NCI-H460 (cell line): ENCODE results near the gene CLEC4F. TPM values are rescaled to one million over a fixed set of nuclear protein-coding genes. Genes with fewer than 3 reads are reported as not detected.
"Not testable (repeated sequence)": the region's sequence is repeated elsewhere in the genome, so short reads cannot be mapped to it uniquely, and the experiment has no call there.

ENCODE experiments used
- DNase-seq: peaks from one replicate; pipeline ENCODE4 v3.0.0-alpha.2; 2016; ENCODE audit warnings: low read depth; ENCODE audit errors: extremely low read depth
- total RNA-seq: library from RNA; depleted of rRNA; stranded (reverse); fragments of >200 nt; shearing (Covaris generic); gene quantifications from 2 replicates; pipeline ENCODE4 v1.2.3, GENCODE V29; 2014

Gene CLEC4F
- total RNA-seq, 1 experiment from 2014 or later: not detected

DNA sequence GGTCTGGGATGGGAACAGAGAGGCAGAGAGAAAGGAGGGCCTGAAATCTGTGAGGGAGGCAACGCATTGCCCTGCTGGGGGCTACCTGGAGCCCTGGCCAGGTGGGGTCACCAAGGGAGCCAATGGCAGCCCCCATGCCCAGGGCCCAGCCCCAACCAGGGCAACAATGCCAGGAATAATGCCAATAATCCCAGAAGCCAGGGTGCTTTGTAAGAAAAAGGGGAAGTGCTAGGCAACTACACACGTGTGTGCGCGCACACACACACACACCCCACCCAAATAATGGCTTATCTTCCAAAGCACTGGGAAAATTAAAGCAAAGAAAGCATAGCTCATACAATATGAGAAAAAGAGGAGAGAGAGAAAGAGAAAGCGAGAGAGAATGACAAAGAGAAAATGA, 7.0 kb upstream of the CLEC4F start:
- no peak for DNase-seq

GRCh38 chr2:70826696-70827350, 6.4 kb upstream of the CLEC4F start:
- no peak for DNase-seq

- no peak for DNase-seq
These were observed 2.9 kb upstream of the CLEC4F start for GRCh38 chr2:70823249-70823648.

DNA sequence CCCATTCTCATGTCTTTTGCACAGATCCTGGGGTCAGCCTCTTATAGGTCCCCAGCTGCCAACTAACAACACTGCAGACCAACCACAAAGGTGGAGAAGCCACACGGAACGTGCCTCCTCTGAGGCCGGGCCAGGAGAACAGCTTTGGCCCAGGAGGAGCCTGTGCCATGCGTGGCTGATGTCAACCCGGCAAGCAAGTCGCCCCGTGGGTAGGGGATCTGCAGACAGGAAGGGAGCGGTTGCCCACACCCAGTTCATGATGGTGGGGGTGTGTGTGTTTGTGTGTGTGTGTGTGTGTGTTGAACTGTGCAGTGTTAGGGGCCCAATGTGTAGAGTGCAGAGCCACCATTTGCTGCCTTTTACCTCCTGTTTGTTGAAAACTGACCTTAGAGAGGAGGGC, 2.4 kb upstream of the CLEC4F start:
- DNase-seq: no peak

GRCh38 chr2:70817284-70817954, 3.0 kb downstream of the CLEC4F start:
- DNase-seq: no peak

- DNase-seq: no peak
These were observed 3.7 kb downstream of the CLEC4F start for GRCh38 chr2:70816726-70817125.

DNA sequence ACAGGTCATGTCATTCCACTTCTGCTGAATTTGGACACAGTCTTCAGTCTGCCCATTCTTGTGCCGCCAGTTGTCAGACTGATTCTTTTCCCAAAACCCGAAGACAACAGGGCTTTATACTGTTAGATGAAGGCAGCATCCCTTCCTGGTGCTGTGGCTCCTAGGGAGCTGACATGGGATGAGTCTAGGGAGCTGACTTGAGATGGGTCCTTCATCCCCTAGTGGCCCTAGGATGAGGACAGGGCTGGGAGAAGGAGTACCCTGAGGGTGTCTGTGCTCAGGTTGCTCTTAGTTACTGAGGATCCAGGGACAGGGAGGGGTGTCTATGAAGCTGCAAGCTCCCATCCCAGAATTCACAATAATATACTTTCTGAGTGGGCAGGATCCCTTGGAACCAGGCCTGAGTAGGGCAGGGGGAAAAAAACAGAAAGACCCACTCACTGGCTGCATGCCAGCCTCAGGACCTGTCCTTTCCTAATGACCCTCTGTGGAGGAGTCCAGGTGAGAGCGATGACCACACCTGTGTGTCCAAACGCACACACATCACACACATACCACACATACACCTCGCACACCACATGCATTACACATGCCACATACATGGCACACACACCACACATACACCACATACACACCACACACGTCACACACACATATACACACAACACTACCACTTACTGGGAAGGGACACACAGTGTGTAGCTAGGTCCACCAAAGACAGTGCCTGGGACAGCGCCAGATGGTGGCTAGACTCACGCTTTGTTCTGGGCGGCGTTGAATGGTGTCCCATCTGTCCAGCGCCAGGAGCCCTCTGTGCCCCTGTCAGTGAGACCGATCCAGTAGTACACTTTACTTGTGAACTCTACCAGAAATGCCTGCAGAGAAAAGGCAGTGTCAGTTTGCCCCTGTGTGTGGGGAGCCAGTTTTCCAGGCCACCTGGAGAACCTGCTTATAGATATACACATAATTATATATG, 11.1 kb downstream of the CLEC4F start:
- DNase-seq: no peak

DNA sequence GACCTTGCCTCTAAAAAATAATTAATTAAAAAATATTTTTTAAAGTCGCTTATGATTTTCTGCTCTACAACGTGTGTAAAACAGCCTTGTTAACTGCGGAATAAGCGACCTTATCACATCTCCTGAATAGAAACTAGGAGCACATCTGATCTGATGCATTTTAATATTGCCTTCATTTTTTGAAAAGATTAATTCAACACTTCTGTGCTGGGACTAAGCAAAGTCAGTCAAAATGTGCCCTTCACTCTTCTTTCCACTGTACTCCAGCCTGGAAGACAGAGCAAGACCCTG, 12.6 kb downstream of the CLEC4F start:
- no peak for DNase-seq

DNA sequence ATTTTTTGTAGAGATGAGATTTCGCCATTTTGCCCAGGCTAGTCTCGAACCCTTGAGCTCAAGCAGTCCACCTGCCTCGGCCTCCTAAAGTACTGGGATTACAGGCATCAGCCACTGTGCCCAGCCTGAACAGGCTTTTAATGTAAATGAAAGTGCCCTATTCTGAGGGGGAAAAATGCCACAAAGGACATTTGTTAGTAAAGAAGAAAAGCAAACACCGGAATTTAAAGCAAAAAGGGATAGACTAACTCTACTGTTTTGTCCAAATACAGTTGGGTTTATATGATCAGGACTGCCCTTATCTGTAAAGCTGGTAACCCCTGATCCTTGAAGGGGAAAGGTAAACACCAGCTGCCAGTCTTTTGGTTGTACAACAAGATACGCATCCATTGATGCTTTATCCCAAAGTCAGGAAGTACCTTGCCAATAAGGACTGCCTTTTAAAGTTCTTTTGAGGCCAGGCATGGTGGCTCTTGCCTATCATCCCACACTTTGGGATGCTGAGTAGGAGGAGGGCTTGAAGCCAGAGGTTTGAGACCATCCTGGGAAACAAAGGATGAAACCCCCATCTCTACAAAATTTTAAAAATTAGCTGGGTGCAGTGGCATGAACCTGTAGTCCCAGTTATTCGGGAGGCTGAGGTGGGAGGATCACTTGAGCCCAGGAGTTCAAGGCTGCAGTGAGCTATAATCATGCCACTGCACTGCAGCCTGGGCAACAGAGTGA, 13.1 kb downstream of the CLEC4F start:
- no peak for DNase-seq

GRCh38 chr2:70806620-70807019, 13.8 kb downstream of the CLEC4F start:
- no peak for DNase-seq

- no peak for DNase-seq
These were observed 14.4 kb downstream of the CLEC4F start for GRCh38 chr2:70806013-70806412.

GRCh38 chr2:70801607-70802263, 18.7 kb downstream of the CLEC4F start:
- no peak for DNase-seq

DNA sequence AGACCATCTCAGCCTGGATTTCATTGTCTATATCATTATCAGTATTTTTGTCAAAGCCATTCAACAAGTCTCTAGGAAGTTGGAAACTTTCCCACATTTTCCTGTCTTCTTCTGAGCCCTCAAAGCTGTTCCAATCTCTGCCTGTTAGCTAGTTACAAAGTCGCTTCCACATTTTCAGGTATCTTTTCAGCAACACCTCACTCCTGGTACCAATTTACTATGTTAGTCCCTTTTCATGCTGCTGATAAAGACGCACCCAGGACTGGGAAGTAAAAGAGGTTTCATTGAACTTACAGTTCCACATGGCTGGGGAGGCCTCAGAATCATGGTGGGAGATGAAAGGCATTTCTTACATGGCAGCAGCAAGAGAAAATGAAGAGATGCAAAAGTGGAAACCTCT, 20.7 kb downstream of the CLEC4F start:
- no peak for DNase-seq

GRCh38 chr2:70797996-70798395, 22.4 kb downstream of the CLEC4F start:
- DNase-seq: not testable (repeated sequence)

GRCh38 chr2:70797506-70797905, 22.9 kb downstream of the CLEC4F start:
- no peak for DNase-seq

DNA sequence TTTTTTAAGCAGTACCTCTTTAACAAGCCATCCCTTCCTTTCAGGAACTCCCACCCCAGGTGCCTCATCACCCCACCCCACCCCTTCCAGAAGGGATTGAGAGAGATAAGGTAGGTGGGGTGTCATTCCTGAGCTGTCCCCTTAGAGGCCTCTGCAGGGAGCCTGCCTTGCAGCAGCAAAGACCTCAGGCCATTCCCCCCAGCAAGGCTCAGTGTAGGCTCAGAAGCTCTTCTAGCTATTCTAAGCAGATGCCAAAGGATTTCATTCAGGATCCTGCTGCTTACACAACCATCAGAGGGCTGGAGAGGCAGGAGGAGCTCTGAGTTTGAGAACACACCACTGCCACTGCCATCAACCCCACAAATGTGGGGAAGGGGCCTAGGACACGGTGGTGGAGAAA, 24.1 kb downstream of the CLEC4F start:
- DNase-seq: no peak

GRCh38 chr2:70795164-70795995, 25.0 kb downstream of the CLEC4F start:
- no peak for DNase-seq

- no peak for DNase-seq
These were observed 26.9 kb downstream of the CLEC4F start for GRCh38 chr2:70793450-70793849.

- no peak for DNase-seq
These were observed 30.1 kb downstream of the CLEC4F start, which contains the start of gene FIGLA for GRCh38 chr2:70790136-70790828. FIGLA (minus strand) TSS chr2:70790643; CDS start chr2:70790638, 5 bp downstream.
